ENCODE measurements around the gene LGALS14.

- TF ChIP-seq SIN3A (conservative IDR thresholded peaks at IDR 0.05 in 1 of 2, IDR thresholded peaks at IDR 0.05 in 1 of 2; ENCODE audit: low read depth in 1 of 2, low read length in 2 of 2) (no peak), TAF1 (IDR thresholded peaks at IDR 0.05; ENCODE audit: low read depth, low read length) (no peak), EP300 (IDR thresholded peaks at IDR 0.05; ENCODE audit: borderline replicate concordance in 1 of 2, low read depth in 2 of 2, low read length in 2 of 2) (no peak), JUN (IDR thresholded peaks at IDR 0.05; ENCODE audit: low read depth, low read length) (no peak), JUND (IDR thresholded peaks at IDR 0.05; ENCODE audit: low read length) (no peak), POLR2AphosphoS5 (IDR thresholded peaks at IDR 0.05; ENCODE audit: low read depth, low read length) (no peak), POLR2A (IDR thresholded peaks at IDR 0.05; ENCODE audit: control extremely low read depth in 1 of 2, low read depth in 2 of 2, low read length in 2 of 2) (no peak), GABPA (IDR thresholded peaks at IDR 0.05; ENCODE audit: borderline replicate concordance, insufficient read depth, low read length) (no peak), RNF2 (IDR thresholded peaks at IDR 0.05; ENCODE audit: borderline replicate concordance, low read depth, low read length, missing control alignments, poor library complexity, severe bottlenecking) (no peak)
- TF ChIP-seq, protein P1, sequence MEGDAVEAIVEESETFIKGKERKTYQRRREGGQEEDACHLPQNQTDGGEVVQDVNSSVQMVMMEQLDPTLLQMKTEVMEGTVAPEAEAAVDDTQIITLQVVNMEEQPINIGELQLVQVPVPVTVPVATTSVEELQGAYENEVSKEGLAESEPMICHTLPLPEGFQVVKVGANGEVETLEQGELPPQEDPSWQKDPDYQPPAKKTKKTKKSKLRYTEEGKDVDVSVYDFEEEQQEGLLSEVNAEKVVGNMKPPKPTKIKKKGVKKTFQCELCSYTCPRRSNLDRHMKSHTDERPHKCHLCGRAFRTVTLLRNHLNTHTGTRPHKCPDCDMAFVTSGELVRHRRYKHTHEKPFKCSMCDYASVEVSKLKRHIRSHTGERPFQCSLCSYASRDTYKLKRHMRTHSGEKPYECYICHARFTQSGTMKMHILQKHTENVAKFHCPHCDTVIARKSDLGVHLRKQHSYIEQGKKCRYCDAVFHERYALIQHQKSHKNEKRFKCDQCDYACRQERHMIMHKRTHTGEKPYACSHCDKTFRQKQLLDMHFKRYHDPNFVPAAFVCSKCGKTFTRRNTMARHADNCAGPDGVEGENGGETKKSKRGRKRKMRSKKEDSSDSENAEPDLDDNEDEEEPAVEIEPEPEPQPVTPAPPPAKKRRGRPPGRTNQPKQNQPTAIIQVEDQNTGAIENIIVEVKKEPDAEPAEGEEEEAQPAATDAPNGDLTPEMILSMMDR (IDR thresholded peaks at IDR 0.05; ENCODE audit: control extremely low read depth in 1 of 3, insufficient read depth in 1 of 3, low read depth in 1 of 3, low read length in 3 of 3): no peak
These were observed 7.9 kb upstream of the LGALS14 start for GRCh38 chr19:39696387-39696786.

Measured in H1 (cell line).